Nasal cavity respiratory epithelium epithelial cell of viscerocranial mucosa (primary cell): Measurements from ENCODE around the gene TBC1D10B. TPM values are rescaled to one million over a fixed set of nuclear protein-coding genes. Genes with fewer than 3 reads are reported as not detected.

Source experiments
- total RNA-seq: library from RNA; depleted of rRNA; stranded (reverse); fragments of >200 nt; gene quantifications from 2 replicates; pipeline ENCODE4 v1.2.3, GENCODE V29; 2014

Gene TBC1D10B, protein sequence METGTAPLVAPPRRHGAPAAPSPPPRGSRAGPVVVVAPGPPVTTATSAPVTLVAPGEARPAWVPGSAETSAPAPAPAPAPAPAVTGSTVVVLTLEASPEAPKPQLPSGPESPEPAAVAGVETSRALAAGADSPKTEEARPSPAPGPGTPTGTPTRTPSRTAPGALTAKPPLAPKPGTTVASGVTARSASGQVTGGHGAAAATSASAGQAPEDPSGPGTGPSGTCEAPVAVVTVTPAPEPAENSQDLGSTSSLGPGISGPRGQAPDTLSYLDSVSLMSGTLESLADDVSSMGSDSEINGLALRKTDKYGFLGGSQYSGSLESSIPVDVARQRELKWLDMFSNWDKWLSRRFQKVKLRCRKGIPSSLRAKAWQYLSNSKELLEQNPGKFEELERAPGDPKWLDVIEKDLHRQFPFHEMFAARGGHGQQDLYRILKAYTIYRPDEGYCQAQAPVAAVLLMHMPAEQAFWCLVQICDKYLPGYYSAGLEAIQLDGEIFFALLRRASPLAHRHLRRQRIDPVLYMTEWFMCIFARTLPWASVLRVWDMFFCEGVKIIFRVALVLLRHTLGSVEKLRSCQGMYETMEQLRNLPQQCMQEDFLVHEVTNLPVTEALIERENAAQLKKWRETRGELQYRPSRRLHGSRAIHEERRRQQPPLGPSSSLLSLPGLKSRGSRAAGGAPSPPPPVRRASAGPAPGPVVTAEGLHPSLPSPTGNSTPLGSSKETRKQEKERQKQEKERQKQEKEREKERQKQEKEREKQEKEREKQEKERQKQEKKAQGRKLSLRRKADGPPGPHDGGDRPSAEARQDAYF
- total RNA-seq: 21.5 and 35.7 TPM in 2 replicates

DNA sequence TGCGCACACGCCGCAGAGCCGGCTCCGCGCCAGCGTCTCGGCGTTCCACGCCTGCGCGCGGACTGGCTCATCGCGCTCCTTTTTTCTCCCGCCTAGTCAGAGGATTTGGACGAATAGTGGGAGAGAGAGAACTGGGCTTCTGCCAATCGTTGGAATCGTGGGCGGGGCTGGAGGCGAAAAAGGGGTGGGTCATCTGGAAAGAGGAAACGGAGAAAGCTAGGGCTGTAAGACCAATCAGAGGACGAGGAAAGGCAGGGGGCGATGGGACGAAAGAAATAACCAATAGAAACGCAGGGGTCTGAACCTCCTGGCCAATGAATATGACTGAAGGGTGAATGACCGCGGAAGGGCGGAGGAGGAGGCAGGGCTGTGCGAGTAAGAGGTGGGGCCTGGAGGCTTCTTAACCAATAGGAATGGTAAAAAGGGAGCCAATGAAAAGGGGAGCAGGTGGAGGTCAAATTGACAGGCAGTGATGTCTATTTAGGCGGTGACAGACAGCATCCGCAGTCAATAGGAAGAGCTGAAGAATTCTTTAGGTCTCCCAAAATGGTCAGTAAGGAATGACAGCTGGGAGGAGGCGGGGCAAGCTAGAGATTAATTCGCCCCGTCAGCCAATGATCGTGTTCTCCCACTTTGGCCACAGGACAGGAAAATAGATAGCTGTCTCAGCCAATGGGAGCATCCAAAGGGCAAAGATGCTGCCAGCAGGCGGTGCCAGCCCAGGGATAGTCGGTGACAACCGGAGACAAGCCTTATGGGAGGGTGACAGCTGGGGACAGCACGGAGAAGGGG lies at the start of gene TBC1D10B:
Gene TBC1D10B, minus strand, starts transcription at position 39 of the 792 bp plus-strand sequence. CDS start 311 bp downstream, outside the sequence.

DNA sequence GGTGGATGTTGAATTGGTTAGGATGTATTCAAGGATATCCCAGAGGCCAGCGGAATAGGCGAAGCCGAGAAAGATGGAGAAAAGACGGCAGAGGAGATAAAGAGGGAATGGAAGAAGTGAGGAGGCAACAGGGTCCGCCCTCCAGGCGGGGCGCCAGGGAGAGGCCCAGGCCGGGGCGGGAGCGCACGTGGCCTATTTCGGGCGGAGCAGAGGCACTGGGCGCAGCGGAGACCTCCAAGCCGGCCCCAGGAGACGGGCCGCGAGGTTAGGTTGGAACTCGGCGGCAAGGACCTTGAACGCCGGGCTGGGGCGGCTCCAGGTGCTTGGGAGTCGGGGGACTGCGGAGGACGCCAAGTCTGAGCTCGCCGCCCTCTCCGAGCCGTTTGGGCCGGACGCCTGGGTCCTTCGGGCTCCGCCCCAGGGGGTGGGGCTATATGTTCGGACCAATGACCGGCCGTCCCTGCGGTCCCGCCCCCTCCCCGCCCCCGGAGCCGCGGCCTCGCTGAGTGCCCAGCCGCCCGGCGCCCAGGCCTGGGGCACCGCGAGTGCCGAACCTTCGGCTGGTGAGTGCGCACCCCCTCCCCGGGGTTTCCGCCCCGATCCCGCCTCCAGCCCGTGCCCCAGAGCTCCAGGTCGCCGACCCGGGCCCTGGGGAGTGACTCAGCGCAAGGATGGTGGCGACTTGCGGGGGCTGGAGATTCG lies 37.0 kb upstream of the TBC1D10B start, which contains the start of gene ZNF771:
Gene ZNF771, plus strand, starts transcription at position 505 of the 702 bp plus-strand sequence. CDS start 448 bp downstream, outside the sequence.

DNA sequence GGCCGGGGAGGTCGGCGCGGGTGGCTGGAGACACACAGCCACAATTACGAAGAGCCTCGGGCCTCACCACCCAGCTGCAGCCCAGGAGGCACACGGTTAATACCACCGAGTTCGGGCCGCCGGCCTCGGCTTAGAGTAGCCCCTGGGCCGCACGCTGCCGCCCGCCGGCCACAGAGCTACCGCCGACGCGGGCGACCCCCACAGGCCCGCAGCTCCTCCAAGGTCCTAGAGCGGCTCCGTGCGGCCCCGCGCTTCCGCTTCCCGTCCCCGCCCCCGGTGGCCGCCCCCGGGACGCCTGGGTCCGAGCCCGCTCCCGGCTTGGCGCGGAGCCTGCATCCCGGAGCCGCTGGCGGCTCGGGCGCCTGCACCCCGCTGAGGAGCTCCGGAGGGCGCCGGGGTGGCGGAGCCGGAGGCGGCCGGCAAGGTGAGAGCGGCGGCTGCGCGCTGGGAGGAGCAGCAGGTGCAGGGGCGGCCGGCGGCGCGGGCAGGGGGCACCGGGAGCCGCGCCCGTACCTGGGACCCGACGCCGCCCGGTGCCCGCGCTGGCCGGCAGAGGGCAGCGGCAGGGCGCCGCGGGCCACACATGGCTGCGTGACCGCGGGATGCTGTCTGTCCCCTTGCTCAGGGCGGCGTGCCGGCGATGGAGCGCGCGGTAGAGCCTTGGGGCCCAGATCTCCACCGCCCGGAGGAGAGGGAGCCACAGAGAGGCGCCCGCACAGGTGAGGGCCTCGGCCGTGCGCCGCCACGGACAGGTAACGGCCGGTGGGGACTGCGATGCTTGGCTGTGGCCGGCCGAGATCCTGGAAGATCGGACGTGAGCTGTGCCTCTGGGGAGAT lies 25.1 kb upstream of the TBC1D10B start, which contains the start of gene ZNF48:
Gene ZNF48, plus strand, starts transcription at position 266 of the 837 bp plus-strand sequence. Its CDS starts 375 bp downstream, at position 641.

DNA sequence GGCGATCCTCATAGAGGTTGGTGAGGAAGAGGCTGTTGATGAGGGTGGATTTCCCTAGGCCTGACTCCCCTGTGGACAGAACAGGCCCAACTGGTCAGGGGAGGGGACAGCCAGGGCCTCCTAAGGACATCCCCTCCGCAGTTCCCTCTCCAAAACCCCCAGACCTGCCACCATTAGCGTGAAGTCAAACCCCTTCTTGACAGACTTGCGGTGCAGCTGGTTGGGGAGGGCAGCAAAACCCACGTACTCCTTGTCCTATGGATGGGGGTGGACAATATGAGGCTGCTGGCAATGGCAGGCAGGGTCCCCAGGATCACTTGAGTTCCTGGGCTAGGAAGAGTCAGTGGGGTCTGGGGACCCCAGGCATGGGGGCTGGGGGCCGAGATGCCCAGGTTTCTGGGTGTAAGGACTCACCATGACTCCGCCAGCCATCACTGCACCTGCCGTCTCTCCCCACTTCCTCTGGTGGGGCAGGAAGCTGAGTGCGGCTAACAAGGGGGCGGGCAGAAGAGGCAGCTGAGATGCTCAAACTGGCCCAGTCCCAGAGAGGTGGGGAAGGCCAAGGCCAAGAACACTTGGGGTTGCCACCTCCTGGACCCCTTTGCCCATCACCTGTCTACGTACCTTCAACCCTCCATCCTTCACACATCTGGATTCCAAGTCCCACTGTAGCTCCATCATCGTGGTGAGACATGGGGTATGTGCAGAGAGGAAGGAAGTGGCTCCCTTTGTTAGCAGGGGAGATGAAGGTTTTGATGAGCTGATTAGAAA lies 12.0 kb upstream of the TBC1D10B start, which contains the start of gene SEPTIN1:
Gene SEPTIN1, minus strand, starts transcription at position 451 of the 771 bp plus-strand sequence. Its CDS starts 19 bp downstream, at position 432.

DNA sequence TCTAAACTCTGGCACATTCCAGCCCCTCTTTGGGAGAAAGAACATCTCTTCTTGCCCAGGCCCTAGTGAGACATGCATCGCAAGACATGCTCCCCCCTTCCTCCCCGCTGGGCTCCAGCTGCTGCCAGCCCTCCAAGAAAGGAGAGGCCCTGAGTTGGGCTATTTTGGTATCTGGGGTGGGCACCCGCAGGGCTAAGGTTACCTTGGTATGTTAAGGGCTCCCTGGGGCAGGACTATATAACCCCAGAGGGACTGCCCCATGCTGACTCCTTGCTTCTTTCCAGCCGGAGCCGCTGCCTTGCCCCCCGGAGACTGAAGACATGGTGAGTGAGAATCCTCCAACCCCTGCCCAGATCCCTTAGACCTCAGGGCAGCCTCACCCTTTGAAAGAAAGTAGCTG lies 4.2 kb upstream of the TBC1D10B start, which contains the start of gene MYL11:
Gene MYL11, plus strand, starts transcription at position 265 of the 400 bp plus-strand sequence. Its CDS starts 56 bp downstream, at position 321.

DNA sequence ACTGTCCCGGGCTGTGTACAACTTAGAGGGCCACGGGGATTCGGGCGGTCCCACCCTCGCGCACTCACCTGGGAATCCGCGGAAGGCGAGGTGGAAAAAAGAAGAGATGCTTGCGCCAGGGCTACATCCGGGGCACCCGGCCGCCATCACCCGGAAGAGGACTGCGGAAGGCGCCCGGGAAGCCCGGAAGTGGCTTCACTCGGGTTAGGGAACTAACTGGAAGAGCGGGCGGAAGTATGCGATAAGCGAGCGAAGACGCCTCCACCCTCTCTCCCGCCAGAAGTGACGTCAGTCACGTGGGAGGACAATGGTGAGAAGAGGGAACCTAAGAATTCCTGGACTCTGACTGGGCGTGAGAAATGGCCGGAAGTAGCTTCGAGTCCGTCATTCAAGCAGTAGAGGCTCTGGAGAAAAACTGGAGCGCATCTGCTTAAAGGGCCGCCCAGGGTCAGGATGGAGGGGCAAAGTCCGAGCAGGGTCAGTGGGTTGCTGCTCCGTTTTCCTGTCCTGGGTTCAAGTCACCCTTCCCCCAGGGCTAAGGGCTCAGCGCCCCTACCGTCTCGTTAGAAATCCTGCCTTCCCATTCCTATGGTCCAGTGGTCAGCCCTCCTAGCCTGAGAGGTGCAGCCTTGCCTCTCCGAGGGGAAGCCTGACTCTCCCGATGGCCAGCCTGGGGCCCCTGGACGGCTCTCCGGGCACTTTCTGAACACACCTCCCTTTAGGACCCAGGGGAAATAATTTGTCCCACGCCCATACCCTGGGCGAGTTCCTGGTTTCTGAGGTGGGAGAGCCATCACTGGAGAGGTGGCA lies 14.9 kb downstream of the TBC1D10B start, which contains the start of gene CD2BP2:
Gene CD2BP2, minus strand, starts transcription at position 165 of the 810 bp plus-strand sequence. CDS start 627 bp downstream, outside the sequence.

Other genes with a start within 250 kb of the TBC1D10B start
- 7.1 and 7.2 TPM in 2 replicates for gene MAPK3, start 247.3 kb downstream of the TBC1D10B start, total RNA-seq
- gene CORO1A, start 186.9 kb downstream of the TBC1D10B start, total RNA-seq: 0.78 and 1.0 TPM in 2 replicates
- 32.4 and 51.9 TPM in 2 replicates for gene BOLA2B, start 176.8 kb downstream of the TBC1D10B start, total RNA-seq
- gene SLX1A, start 176.6 kb downstream of the TBC1D10B start, total RNA-seq: 19.6 and 47.2 TPM in 2 replicates
- gene SULT1A3, start 171.2 kb downstream of the TBC1D10B start, total RNA-seq: 1.0 and 1.9 TPM in 2 replicates
- gene NPIPB13, start 122.0 kb downstream of the TBC1D10B start, total RNA-seq: under 0.01 and 1.8 TPM in 2 replicates
- 28.9 and 32.1 TPM in 2 replicates for gene CD2BP2, start 15.2 kb downstream of the TBC1D10B start, total RNA-seq
- gene MYL11, start 4.3 kb upstream of the TBC1D10B start, total RNA-seq: not detected in 2 replicates
- gene SEPTIN1, start 12.1 kb upstream of the TBC1D10B start, total RNA-seq: 0.07 TPM in 1 of 2 replicates, not detected in the other
- 9.0 and 13.0 TPM in 2 replicates for gene ZNF48, start 24.9 kb upstream of the TBC1D10B start, total RNA-seq
- gene ZNF771, start 37.1 kb upstream of the TBC1D10B start, total RNA-seq: 6.0 and 8.2 TPM in 2 replicates
- gene DCTPP1, start 59.5 kb upstream of the TBC1D10B start, total RNA-seq: 15.5 and 25.6 TPM in 2 replicates
- 34.7 and 43.4 TPM in 2 replicates for gene SEPHS2, start 75.4 kb upstream of the TBC1D10B start, total RNA-seq
- under 0.01 TPM in 1 of 2 replicates, not detected in the other for gene ITGAL, start 102.2 kb upstream of the TBC1D10B start, total RNA-seq
- gene ZNF768, start 156.1 kb upstream of the TBC1D10B start, total RNA-seq: 31.5 and 34.2 TPM in 2 replicates
- gene ZNF747, start 164.4 kb upstream of the TBC1D10B start, total RNA-seq: 5.7 and 6.8 TPM in 2 replicates
- 3.4 and 4.3 TPM in 2 replicates for gene ZNF764, start 187.9 kb upstream of the TBC1D10B start, total RNA-seq
- gene ZNF688, start 201.2 kb upstream of the TBC1D10B start, total RNA-seq: 4.8 and 5.5 TPM in 2 replicates
- gene ZNF785, start 215.2 kb upstream of the TBC1D10B start, total RNA-seq: 4.1 and 8.2 TPM in 2 replicates
- gene ZNF689, start 239.9 kb upstream of the TBC1D10B start, total RNA-seq: 3.1 and 4.7 TPM in 2 replicates